ENCODE data around the gene TTN.

The TTN gene

DNA sequence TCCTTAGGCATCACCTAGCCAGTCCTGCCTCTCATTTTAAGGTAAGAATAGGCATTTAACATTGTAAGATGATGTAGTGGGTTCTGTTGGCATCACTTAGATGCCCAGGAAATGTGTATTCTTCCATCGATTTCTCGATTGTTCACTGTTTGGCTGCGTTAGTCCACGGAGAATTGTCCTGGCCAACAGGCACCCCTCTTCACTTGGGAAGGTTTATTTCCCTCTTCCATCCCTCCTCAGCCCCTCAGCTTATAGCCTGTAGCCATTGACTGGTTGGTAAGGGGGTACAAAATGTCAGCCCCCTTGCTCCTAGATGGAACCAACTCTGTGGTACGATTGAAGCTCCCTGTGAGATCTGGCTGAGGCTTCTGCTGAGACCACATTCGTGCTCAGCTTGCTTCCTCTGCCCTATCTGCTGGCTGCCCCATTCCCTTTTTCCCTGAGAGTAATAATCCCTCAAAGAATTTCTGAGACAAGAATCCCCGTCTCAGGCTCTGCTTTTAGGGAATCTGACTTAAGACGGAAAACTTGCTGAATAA, 283.6 kb downstream of the TTN start:
- POLR2A ChIA-PET = interaction anchor here (1.0 to 2.8 kb wide), 4 partner anchors 13 to 73 kb away, joined by 3 to 12 read pairs (median 8); partner anchors contain the start of genes PJVK and PRKRA
- no peak for TF ChIP-seq L3MBTL2 (conservative IDR thresholded peaks at IDR 0.05)
- no peak for TF ChIP-seq SP1 (IDR thresholded peaks at IDR 0.05)
- TF ChIP-seq, protein P1, sequence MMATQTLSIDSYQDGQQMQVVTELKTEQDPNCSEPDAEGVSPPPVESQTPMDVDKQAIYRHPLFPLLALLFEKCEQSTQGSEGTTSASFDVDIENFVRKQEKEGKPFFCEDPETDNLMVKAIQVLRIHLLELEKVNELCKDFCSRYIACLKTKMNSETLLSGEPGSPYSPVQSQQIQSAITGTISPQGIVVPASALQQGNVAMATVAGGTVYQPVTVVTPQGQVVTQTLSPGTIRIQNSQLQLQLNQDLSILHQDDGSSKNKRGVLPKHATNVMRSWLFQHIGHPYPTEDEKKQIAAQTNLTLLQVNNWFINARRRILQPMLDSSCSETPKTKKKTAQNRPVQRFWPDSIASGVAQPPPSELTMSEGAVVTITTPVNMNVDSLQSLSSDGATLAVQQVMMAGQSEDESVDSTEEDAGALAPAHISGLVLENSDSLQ (IDR thresholded peaks at IDR 0.05) = no peak
- no peak for TF ChIP-seq FOXA1 (IDR thresholded peaks at IDR 0.05)
- TF ChIP-seq FOXK2 (IDR thresholded peaks at IDR 0.05) = no peak
- TF ChIP-seq ARNT (IDR thresholded peaks at IDR 0.05) = no peak
- TF ChIP-seq NFRKB (IDR thresholded peaks at IDR 0.05) = no peak
- no peak for TF ChIP-seq SUZ12 (IDR thresholded peaks at IDR 0.05)
- no peak for TF ChIP-seq CTBP1 (IDR thresholded peaks at IDR 0.05; ENCODE audit: borderline replicate concordance)
- TF ChIP-seq TARDBP (IDR thresholded peaks at IDR 0.05) = no peak
- peak; percentile 17 for DNase-seq (ENCODE audit: extremely low spot score)
- CTCF ChIA-PET = interaction anchor here (0.6 to 1.5 kb wide), 2 partner anchors 9 to 21 kb away, joined by 3 to 7 read pairs; no protein-coding TSS in a partner anchor

GRCh38 chr2:178522950-178523595, 284.1 kb downstream of the TTN start:
- POLR2A ChIA-PET = interaction anchor here (0.5 to 2.8 kb wide), 5 partner anchors 14 to 80 kb away, joined by 3 to 12 read pairs (median 5); partner anchors contain the start of genes PJVK and PRKRA

DNA sequence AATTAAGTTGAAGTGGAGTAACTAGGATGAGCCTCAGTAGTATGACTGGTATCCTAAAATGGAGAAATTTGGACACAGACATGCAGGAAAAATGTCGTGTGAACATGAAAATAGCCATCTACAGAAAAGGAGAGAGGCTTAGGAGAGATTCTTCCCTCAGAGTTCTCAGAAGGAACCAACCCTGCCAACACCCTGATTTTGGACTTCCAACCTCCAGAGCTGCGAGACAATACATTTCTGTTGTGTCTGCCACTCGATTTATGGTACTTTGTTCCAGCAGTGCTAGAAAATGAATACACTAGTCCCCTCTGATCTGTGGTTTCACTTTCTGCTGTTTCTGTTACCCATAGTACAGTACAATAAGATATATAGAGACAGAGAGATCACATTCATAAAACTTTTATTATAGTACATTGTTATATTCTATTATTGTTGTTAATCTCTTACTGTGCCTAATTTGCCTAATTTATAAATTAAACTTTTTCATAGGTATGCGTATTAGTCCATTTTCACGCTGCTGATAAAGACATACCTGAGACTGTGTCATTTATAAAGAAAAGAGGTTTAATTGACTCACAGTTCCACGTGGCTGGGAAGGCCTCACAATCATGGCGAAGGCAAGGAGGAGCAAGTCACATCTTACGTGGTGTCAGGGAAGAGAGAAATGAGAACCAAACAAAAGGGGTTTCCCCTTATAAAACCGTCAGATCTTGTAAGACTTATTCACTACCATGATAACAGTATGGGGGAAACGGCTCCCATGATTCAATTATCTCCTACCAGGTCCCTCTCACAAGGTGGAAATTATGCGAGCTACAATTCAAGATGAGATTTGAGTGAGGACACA, 285.7 kb downstream of the TTN start:
- no peak for TF ChIP-seq HDGF (IDR thresholded peaks at IDR 0.05; ENCODE audit: borderline replicate concordance)
- TF ChIP-seq FOXM1 (IDR thresholded peaks at IDR 0.05; ENCODE audit: borderline replicate concordance) = no peak
- no peak for TF ChIP-seq SUZ12 (IDR thresholded peaks at IDR 0.05)
- no peak for TF ChIP-seq SP1 (IDR thresholded peaks at IDR 0.05)
- no peak for TF ChIP-seq FOXK2 (IDR thresholded peaks at IDR 0.05)
- TF ChIP-seq, protein P1 (IDR thresholded peaks at IDR 0.05) = no peak
- no peak for TF ChIP-seq ZNF384 (IDR thresholded peaks at IDR 0.05)
- no peak for TF ChIP-seq ARNT (IDR thresholded peaks at IDR 0.05)
- TF ChIP-seq TARDBP (IDR thresholded peaks at IDR 0.05) = no peak
- TF ChIP-seq CTBP1 (IDR thresholded peaks at IDR 0.05; ENCODE audit: borderline replicate concordance) = no peak
- no peak for TF ChIP-seq ELF4 (IDR thresholded peaks at IDR 0.05)
- TF ChIP-seq FOXA1 (IDR thresholded peaks at IDR 0.05) = no peak
- ChIA-PET CTCF (interaction anchor here (0.7 kb wide), 1 partner anchor 1340 kb away, joined by 3 read pairs; no protein-coding TSS in a partner anchor), POLR2A (interaction anchor here (1.1 to 2.4 kb wide), 2 partner anchors 15 to 70 kb away, joined by 3 to 10 read pairs; partner anchors contain the start of genes PJVK and PRKRA)
- DNase-seq (ENCODE audit: extremely low spot score) = no peak

More at GRCh38 chr2:178522950-178523595, 284.1 kb downstream of the TTN start:
- CTCF ChIA-PET = interaction anchor here (0.6 to 1.5 kb wide), 8 partner anchors 9 to 717 kb away, joined by 3 to 7 read pairs (median 3); no protein-coding TSS in a partner anchor
- peak; percentile 93 for DNase-seq (ENCODE audit: extremely low spot score)
- TF ChIP-seq, protein P1 (IDR thresholded peaks at IDR 0.05) = peak; percentile 44; the same call in 1 of the 2 replicates
- TF ChIP-seq ELF4 (IDR thresholded peaks at IDR 0.05) (no peak), FOXK2 (IDR thresholded peaks at IDR 0.05) (peak; percentile 50; the same call in 1 of the 2 replicates), ARNT (IDR thresholded peaks at IDR 0.05) (0 out of 2 replicates have a peak, but pooled peaks have one; percentile 19), LEF1 (IDR thresholded peaks at IDR 0.05; ENCODE audit: borderline replicate concordance) (no peak), FOXA1 (IDR thresholded peaks at IDR 0.05) (no peak), BHLHE40 (IDR thresholded peaks at IDR 0.05; ENCODE audit: borderline replicate concordance) (no peak), FOXM1 (IDR thresholded peaks at IDR 0.05; ENCODE audit: borderline replicate concordance) (peak; percentile 54; the same call in 1 of the 2 replicates), ZNF384 (IDR thresholded peaks at IDR 0.05) (no peak), HDGF (IDR thresholded peaks at IDR 0.05; ENCODE audit: borderline replicate concordance) (no peak), CTBP1 (IDR thresholded peaks at IDR 0.05; ENCODE audit: borderline replicate concordance) (no peak), TARDBP (IDR thresholded peaks at IDR 0.05) (no peak), SP1 (IDR thresholded peaks at IDR 0.05) (no peak), L3MBTL2 (conservative IDR thresholded peaks at IDR 0.05) (peak; percentile 66; the same call in 1 of the 2 replicates), SUZ12 (IDR thresholded peaks at IDR 0.05) (no peak), NFRKB (IDR thresholded peaks at IDR 0.05) (no peak)

DNA sequence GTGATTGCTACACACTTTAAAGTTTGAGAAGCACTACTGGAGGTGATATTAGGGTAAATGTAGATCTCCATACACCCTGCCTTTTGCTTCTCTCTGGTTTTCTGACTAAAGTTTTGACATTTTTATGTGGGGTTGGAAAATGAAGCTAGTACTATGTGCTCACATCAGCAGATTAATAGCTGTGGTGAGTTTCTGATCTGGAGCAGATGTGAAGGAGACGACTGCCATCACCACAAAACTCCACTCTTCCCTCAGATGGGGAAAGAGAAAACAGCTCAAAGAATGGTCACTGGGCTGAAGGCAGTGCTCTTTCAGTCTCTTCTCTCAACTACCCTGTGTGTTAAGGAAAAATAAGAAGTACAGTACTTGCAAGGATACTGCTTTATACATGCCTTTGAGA, 289.7 kb downstream of the TTN start:
- POLR2A ChIA-PET = interaction anchor here (0.9 kb wide), 1 partner anchor 38 kb away, joined by 3 read pairs; no protein-coding TSS in a partner anchor
- DNase-seq (ENCODE audit: extremely low spot score) = no peak
- no peak for TF ChIP-seq BHLHE40 (IDR thresholded peaks at IDR 0.05; ENCODE audit: borderline replicate concordance)
- TF ChIP-seq FOXA1 (IDR thresholded peaks at IDR 0.05) = no peak
- TF ChIP-seq L3MBTL2 (conservative IDR thresholded peaks at IDR 0.05) = no peak
- no peak for TF ChIP-seq TARDBP (IDR thresholded peaks at IDR 0.05)
- no peak for TF ChIP-seq SUZ12 (IDR thresholded peaks at IDR 0.05)
- TF ChIP-seq, protein P1 (IDR thresholded peaks at IDR 0.05) = no peak
- TF ChIP-seq FOXM1 (IDR thresholded peaks at IDR 0.05; ENCODE audit: borderline replicate concordance) = no peak
- TF ChIP-seq LEF1 (IDR thresholded peaks at IDR 0.05; ENCODE audit: borderline replicate concordance) = no peak
- TF ChIP-seq ARNT (IDR thresholded peaks at IDR 0.05) = no peak
- TF ChIP-seq HDGF (IDR thresholded peaks at IDR 0.05; ENCODE audit: borderline replicate concordance) = no peak
- TF ChIP-seq CTBP1 (IDR thresholded peaks at IDR 0.05; ENCODE audit: borderline replicate concordance) = no peak
- CTCF ChIA-PET = no interaction called here
